Adrenal gland (tissue), 5 donors: ENCODE measurements around the gene INTS15.

Experiments
- POLR2A ChIP-seq, 2 donors: fragments of 450-650 bp; IDR thresholded peaks; one replicate each; pipeline ENCODE4 v1.6.1; 2017; ENCODE audit warnings: antibody characterized with exemption in 2 of 2, mild to moderate bottlenecking in 2 of 2, moderate library complexity in 1 of 2
- TF ChIP-seq, protein P1 (sequence below), 6 experiments: fragments of 450-650 bp in 4 of 6; fragments of 200-600 bp in 2 of 6; sonication (generic) in 1 of 6; IDR thresholded peaks; 1 replicate in 5 of 6; 2 replicates in 1 of 6; pipeline versions ENCODE4 v1.5.1 to v1.8.0; 2016 to 2021; ENCODE audit warnings: antibody characterized with exemption in 6 of 6, mild to moderate bottlenecking in 2 of 6, moderate library complexity in 1 of 6
- donor health status: DM: no; HTN: no; CAD: no.

DNA sequence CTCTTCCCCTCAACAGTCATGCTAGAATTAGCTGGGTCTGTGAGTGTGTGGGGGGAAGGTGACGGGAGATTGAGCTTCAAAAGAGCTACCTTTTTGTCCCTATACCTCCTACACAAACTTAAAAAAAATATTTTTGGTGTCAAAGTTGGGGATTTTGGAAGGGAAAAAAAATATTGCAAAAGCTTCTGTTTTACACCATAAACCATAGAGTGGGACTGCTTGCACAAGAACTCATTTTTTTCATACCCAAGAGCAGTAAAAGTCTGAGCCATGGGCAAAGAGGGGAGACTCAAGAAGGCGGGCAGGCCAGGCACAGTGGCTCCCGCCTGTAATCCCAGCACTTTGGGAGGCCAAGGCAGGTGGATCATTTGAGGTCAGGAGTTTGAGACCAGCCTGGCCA lies 21.9 kb upstream of the INTS15 start:
- TF ChIP-seq, protein P1, sequence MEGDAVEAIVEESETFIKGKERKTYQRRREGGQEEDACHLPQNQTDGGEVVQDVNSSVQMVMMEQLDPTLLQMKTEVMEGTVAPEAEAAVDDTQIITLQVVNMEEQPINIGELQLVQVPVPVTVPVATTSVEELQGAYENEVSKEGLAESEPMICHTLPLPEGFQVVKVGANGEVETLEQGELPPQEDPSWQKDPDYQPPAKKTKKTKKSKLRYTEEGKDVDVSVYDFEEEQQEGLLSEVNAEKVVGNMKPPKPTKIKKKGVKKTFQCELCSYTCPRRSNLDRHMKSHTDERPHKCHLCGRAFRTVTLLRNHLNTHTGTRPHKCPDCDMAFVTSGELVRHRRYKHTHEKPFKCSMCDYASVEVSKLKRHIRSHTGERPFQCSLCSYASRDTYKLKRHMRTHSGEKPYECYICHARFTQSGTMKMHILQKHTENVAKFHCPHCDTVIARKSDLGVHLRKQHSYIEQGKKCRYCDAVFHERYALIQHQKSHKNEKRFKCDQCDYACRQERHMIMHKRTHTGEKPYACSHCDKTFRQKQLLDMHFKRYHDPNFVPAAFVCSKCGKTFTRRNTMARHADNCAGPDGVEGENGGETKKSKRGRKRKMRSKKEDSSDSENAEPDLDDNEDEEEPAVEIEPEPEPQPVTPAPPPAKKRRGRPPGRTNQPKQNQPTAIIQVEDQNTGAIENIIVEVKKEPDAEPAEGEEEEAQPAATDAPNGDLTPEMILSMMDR (IDR thresholded peaks at IDR 0.05) = no peak
- TF ChIP-seq POLR2A (IDR thresholded peaks at IDR 0.05) = no peak
